ENCODE data around the gene NCLN.
"Not testable (repeated sequence)": the region's sequence is repeated elsewhere in the genome, so short reads cannot be mapped to it uniquely, and the experiment has no call there.

NCLN gene

DNA sequence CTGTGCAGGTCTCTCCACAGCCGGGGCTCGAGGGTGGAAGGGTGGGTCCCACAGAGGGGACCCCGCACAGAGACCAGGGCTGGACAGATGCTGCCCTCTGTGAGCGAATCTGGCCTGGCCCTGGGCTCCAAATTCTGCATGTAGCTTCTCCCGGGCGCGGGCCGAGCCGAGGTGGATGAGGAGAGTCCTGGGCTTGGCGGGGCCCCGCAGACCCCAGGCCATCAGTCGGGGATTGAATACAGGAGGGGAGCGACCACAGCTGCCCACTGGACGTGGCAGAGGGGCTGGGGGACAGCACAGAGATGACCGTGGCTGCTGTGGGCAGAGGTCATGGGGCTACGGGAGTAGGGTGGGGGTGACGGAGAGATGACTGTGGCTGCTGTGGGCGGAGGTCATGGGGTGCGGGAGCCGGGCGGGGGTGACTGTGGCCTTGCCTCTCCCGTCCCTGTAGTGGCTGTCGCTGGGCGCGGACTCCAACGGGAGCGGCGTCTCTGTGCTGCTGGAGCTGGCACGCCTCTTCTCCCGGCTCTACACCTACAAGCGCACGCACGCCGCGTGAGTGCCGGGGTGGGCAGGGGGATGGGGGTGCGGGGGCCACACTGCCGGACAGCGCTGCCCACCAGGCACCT lies 15.5 kb downstream of the NCLN start:
- DNase-seq = no peak

GRCh38 chr19:3201911-3202310 lies 16.2 kb downstream of the NCLN start:
- DNase-seq = no peak

DNA sequence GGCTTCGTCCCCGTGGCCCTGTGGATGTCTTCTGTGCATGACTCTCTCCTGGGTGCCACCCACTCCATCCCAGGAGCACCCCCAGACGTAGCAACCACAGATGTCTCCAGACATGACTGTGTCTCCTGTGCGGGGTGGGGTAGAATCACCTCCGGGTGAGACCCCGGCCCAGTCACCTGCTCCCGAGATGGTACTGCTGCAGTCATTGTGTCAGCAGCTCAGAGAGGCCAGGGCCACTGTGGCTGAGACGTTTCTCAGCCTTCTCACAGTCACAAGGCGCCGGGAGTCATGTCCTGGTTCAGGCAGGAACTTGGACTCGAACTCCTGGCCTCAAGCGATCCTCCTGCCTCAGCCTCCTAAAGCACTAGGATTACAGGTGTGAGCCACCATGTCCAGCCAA lies 16.6 kb downstream of the NCLN start:
- no peak for DNase-seq

DNA sequence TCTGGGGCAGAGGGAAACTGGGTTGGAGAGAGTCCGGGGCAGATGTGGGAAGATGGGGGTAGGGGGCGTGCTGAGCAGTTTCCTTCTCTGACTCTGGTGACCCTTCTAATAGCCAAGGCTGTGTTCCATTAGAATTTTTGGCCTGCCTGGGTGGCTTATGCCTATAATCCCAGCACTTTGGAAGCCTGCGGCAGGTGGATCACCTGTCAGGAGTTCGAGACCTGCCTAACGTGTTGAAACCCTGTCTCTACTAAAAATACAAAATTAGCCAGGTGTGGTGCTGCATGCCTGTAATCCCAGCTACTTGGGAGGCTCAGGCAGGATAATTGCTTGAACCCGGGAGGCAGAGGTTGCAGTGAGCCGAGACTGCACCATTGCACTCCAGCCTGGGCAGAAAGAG lies 17.2 kb downstream of the NCLN start:
- DNase-seq = not testable (repeated sequence)

GRCh38 chr19:3203805-3204645 lies 18.3 kb downstream of the NCLN start:
- DNase-seq = no peak

DNA sequence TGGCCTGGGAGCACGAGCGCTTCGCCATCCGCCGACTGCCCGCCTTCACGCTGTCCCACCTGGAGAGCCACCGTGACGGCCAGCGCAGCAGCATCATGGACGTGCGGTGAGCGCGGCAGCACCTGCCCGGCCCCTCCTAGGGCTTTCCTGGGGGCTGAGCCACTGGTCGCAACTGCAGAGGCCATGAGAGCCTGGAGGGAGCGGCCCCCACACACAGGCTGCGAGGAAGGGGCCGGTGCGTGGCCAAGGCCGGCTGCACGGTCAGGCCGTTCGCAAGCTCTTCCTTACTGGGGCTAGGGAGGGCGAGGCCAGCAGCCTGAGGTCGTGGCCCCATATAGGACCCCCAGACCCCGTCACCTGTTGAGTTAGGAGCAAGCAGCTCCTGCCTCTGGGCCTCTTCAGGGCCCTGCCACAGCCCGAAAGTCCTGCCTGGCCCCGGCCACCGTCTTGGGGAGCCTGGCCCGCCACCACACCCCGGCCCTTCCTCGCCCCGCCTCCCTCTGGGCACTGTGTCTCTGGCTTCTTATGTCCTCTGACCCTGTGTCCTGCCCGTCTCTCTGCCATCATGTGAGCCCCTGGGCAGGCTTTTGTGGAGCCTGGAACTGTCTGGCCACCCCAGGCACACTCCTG lies 19.0 kb downstream of the NCLN start:
- DNase-seq = no peak

GRCh38 chr19:3206216-3206953 lies 20.7 kb downstream of the NCLN start:
- DNase-seq = no peak

- no peak for DNase-seq
These were observed 21.9 kb downstream of the NCLN start for GRCh38 chr19:3207461-3208242.

GRCh38 chr19:3208317-3209207 lies 22.8 kb downstream of the NCLN start:
- no peak for DNase-seq

- DNase-seq = peak; percentile 84
These were observed 24.8 kb downstream of the NCLN start for GRCh38 chr19:3210347-3211017.

DNA sequence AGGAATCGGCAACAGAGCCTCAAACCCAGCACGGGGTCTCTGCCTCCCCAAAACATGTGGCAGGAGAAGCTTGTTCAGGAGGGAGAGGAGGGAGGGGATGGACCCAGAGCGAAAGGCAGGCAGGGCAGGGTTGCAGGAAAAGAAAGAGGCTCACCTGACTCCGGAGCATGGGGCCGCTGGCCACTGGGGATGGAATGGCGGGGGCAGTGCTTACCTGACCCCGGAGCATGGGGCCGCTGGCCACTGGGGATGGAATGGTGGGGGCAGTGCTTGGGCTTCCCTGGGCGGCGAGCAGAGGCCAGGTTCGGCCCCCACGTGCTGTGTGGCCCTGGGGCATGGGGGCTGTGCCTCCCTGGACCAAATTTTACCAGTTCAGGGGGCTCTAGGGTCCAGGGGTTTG lies 25.5 kb downstream of the NCLN start:
- no peak for DNase-seq

- DNase-seq = no peak
These were observed 27.4 kb downstream of the NCLN start for GRCh38 chr19:3213159-3213558.

GRCh38 chr19:3216874-3217273 lies 31.1 kb downstream of the NCLN start:
- no peak for DNase-seq

- no peak for DNase-seq
These were observed 34.8 kb downstream of the NCLN start for GRCh38 chr19:3220576-3220975.

DNA sequence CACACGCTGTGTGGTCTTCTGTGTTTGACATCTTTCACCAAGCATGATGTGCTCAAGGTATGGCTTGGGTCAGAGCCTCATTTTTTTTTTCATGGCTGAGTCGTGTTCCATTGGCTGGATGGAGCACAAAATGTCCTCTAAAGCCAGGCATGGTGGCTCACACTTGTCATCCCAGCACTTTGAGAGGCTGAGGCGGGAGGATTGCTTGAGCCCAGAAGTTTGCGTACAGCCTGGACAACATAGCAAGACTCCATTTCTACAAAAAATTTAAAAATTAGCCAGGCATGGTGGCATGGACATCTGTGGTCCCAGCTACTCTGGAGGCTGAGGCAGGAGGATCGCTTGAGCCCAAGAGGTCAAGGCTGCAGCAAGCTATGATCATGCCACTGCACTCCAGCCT lies 35.8 kb downstream of the NCLN start:
- not testable (repeated sequence) for DNase-seq

DNA sequence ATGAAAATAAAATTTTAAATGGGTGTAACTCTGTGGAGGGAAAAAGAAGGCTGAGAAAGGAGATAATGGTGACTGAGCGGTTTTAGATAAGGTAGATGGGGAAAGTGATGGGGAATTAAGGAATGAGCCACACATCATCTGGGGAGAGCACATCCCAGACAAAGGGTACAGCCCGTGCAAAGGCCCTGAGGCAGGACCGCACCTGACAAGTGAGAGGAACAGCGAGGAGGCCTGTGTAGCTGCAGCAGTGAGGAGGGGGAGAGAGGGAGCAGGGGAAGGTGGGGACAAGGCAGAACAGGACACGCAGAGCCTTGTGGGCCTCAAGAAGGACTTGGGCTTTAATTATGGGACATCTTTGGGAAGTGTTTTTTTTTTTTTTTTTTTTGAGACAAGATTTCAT lies 37.0 kb downstream of the NCLN start:
- DNase-seq = no peak

GRCh38 chr19:3224346-3225168 lies 38.8 kb downstream of the NCLN start, which contains the start of gene CELF5:
TSS of gene CELF5 (plus strand) at chr19:3224661. CDS start at chr19:3224740, 79 bp downstream.
- peak; percentile 72 for DNase-seq

DNA sequence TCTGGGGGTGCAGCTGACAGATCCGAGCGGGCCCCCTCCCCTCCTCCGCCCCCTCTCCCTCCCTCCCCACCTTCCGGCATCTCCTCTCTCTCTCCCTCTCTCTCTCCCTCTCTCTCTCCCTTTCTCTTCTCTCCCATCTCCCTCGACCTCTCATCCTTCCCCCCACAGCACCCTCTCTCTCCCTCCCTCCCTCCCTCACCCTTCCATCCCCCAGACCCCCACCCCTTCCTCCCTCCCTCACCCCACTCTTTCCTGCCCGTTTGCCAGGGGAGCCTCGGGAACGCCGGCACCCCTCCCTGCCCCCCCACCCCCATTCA lies 39.4 kb downstream of the NCLN start:
- DNase-seq = no peak

GRCh38 chr19:3225677-3226093 lies 40.0 kb downstream of the NCLN start:
- DNase-seq = no peak

GRCh38 chr19:3227054-3227626 lies 41.4 kb downstream of the NCLN start:
- DNase-seq = no peak
